ENCODE measurements around the gene CCDC32.

Gene CCDC32, protein sequence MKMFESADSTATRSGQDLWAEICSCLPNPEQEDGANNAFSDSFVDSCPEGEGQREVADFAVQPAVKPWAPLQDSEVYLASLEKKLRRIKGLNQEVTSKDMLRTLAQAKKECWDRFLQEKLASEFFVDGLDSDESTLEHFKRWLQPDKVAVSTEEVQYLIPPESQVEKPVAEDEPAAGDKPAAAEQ

DNA sequence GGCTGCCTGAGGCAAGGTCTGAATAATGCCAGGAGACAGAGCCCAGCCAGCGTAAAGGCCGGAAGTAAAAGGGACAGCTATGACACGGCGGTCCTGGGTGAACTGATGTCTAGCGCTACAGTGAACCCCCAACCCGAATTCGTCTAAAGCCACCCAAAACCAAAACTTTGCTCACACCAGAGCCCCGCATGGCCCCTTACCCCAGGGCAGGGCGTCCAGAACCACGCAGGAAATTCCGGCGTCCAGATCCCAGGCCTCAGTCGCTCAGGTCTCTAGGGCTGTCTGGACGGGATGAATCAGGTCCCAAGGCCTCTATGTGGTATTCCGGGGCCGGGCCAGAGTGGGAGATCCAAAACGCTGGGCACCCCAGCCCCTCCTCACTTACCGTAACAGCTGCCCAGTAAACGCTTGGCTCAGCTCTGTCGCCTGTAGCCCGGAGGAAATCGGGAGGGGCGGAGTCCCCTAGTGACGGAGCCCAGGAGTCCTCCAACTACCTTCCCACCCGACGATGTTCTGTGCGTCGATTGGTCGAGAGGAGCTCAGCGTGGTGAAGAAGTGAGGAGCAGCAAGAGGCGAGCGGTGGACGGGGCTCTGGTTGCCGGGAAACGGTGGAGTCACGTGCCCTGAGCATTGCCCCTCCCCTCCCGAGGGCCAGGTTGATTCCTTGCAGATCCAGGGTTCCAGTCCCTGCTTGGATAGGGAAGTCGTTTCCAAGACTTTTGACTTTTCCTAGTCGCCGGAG lies at the start of gene CCDC32:
CCDC32 (minus strand) TSS at position 452 of the 742 bp plus-strand sequence. CDS start 2,027 bp downstream, outside the sequence.
- TF ChIP-seq, protein P1, sequence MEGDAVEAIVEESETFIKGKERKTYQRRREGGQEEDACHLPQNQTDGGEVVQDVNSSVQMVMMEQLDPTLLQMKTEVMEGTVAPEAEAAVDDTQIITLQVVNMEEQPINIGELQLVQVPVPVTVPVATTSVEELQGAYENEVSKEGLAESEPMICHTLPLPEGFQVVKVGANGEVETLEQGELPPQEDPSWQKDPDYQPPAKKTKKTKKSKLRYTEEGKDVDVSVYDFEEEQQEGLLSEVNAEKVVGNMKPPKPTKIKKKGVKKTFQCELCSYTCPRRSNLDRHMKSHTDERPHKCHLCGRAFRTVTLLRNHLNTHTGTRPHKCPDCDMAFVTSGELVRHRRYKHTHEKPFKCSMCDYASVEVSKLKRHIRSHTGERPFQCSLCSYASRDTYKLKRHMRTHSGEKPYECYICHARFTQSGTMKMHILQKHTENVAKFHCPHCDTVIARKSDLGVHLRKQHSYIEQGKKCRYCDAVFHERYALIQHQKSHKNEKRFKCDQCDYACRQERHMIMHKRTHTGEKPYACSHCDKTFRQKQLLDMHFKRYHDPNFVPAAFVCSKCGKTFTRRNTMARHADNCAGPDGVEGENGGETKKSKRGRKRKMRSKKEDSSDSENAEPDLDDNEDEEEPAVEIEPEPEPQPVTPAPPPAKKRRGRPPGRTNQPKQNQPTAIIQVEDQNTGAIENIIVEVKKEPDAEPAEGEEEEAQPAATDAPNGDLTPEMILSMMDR (IDR thresholded peaks at IDR 0.05; ENCODE audit: low read depth, low read length, missing control alignments) = no peak
- peak within 1 kb of the TSS; percentile 66 for H3K27ac ChIP-seq
- in situ Hi-C loops (cut with HindIII; ENCODE audit: low pct_ligation_motif_present, low sequenced_read_pairs) = no loop called here
- DNase-seq = peak; percentile 98
- peaks cover 4% of the 10 kb centered on the region for H3K36me3 ChIP-seq (replicated peaks)
- H3K27me3 ChIP-seq (replicated peaks) = no peaks in the 10 kb centered on the region
- peak within 1 kb of the TSS; percentile 92 for H3K4me3 ChIP-seq (ENCODE audit: low read depth, low read length)

GRCh38 chr15:40613080-40613479 lies 48.2 kb upstream of the CCDC32 start:
- H3K36me3 ChIP-seq (replicated peaks) = no peaks in the 10 kb centered on the region
- in situ Hi-C loops (cut with HindIII; ENCODE audit: low pct_ligation_motif_present, low sequenced_read_pairs) = no loop called here
- H3K4me3 ChIP-seq (ENCODE audit: low read depth, low read length) = no peak overlapping the region
- no peak overlapping the region for H3K27ac ChIP-seq
- no peak for DNase-seq
- TF ChIP-seq, protein P1 (IDR thresholded peaks at IDR 0.05; ENCODE audit: low read depth, low read length, missing control alignments) = no peak
- H3K27me3 ChIP-seq (replicated peaks) = no peaks in the 10 kb centered on the region

- Histone ChIP-seq H3K36me3 (replicated peaks) (no peaks in the 10 kb centered on the region), H3K27ac (no peak overlapping the region), H3K4me3 (ENCODE audit: low read depth, low read length) (no peak overlapping the region), H3K27me3 (replicated peaks) (no peaks in the 10 kb centered on the region)
- in situ Hi-C loops (cut with HindIII; ENCODE audit: low pct_ligation_motif_present, low sequenced_read_pairs) = no loop called here
- TF ChIP-seq, protein P1 (IDR thresholded peaks at IDR 0.05; ENCODE audit: low read depth, low read length, missing control alignments) = no peak
- no peak for DNase-seq
Measured at GRCh38 chr15:40603935-40604334, 39.1 kb upstream of the CCDC32 start.

DNA sequence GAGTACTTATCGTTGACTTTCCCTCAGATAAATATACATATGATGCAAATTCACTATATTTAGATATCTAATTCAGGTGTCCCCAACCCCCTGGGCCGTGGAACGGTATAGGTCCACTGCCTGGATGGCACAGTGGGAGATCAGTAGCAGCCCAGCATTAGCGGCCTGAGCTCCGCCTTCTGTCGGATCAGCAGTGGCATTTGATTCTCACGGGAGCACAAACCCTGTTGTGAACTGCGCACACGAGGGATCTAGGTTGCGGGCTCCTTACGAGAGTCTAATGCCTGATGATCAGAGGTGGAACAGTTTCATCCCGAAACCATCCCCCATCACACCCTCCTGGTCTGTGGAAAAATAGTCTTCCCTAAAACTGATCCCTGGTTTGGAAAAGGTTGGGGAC lies 36.1 kb upstream of the CCDC32 start:
- TF ChIP-seq, protein P1 (IDR thresholded peaks at IDR 0.05; ENCODE audit: low read depth, low read length, missing control alignments) = no peak
- no peaks in the 10 kb centered on the region for H3K36me3 ChIP-seq (replicated peaks)
- no peaks in the 10 kb centered on the region for H3K27me3 ChIP-seq (replicated peaks)
- no peak overlapping the region for H3K4me3 ChIP-seq (ENCODE audit: low read depth, low read length)
- H3K27ac ChIP-seq = no peak overlapping the region
- in situ Hi-C loops (cut with HindIII; ENCODE audit: low pct_ligation_motif_present, low sequenced_read_pairs) = no loop called here
- DNase-seq = no peak

DNA sequence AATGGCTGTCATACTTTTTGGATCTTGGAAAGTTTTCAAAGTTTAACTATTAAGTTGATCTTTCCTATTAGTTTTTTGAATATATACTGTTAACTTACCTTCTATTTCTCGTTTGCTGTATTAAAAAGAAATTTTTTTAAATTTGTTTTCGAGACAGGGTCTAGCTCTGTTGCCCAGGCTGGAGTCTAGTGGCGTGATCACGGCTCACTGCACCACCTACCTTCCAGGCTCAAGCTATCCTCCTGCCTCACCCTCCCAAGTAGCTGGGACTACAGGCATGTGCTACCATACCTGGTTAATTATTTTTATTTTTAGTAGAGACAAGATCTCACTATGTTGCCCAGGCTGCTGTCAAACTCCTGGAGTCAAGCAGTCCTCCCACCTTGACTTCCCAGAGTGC lies 33.8 kb upstream of the CCDC32 start:
- H3K36me3 ChIP-seq (replicated peaks) = no peaks in the 10 kb centered on the region
- H3K27me3 ChIP-seq (replicated peaks) = no peaks in the 10 kb centered on the region
- H3K4me3 ChIP-seq (ENCODE audit: low read depth, low read length) = no peak overlapping the region
- no peak overlapping the region for H3K27ac ChIP-seq
- TF ChIP-seq, protein P1 (IDR thresholded peaks at IDR 0.05; ENCODE audit: low read depth, low read length, missing control alignments) = no peak
- DNase-seq = no peak
- in situ Hi-C loops (cut with HindIII; ENCODE audit: low pct_ligation_motif_present, low sequenced_read_pairs) = no loop called here

Data from brain microvascular endothelial cell (primary cell).